ENCODE measurements around the gene LHFPL2. TPM values are rescaled to one million over a fixed set of nuclear protein-coding genes. Genes with fewer than 3 reads are reported as not detected.

LHFPL2 gene
- total and polyA plus RNA-seq, 2 experiments from 2014 or later: 10.6 to 50.8 TPM

- H3K27me3 Mint-ChIP-seq (ENCODE audit: insufficient read depth, low read depth, poor library complexity): peaks cover 3% of the 10 kb centered on the region
- H2AFZ ChIP-seq: no peak overlapping the region
- no peaks in the 10 kb centered on the region for H3K4me1 ChIP-seq (ENCODE audit: insufficient read depth)
- no peaks in the 10 kb centered on the region for H3K9me2 ChIP-seq (ENCODE audit: insufficient read depth)
- peaks cover 6% of the 10 kb centered on the region; the same call in 2 of the 3 replicates for H3K36me3 Mint-ChIP-seq (ENCODE audit: low read depth)
- no peaks in the 10 kb centered on the region for H3K36me3 ChIP-seq (ENCODE audit: insufficient read depth)
- no peak overlapping the region for H3K27ac Mint-ChIP-seq
- no peaks in the 10 kb centered on the region for H3F3A ChIP-seq (replicated peaks; ENCODE audit: low read depth)
- DNase-seq (ENCODE audit: low spot score): no peak
- TF ChIP-seq ZNF114 (CRISPR knock-in tag; IDR thresholded peaks at IDR 0.05): no peak
- TF ChIP-seq EZH2phosphoT487 (IDR thresholded peaks at IDR 0.05; ENCODE audit: unreplicated experiment): no peak
- no peak for TF ChIP-seq ZNF462 (CRISPR knock-in tag; IDR thresholded peaks at IDR 0.05)
- no peak for TF ChIP-seq ETS1 (IDR thresholded peaks at IDR 0.05)
- TF ChIP-seq NANOG (IDR thresholded peaks at IDR 0.05; ENCODE audit: borderline replicate concordance): no peak
- no peak for TF ChIP-seq CTCF (conservative IDR thresholded peaks at IDR 0.05; ENCODE audit: low read depth in 2 of 2)
- no peak for TF ChIP-seq STAT1 (IDR thresholded peaks at IDR 0.05; ENCODE audit: unreplicated experiment)
- no peak for TF ChIP-seq POLR2AphosphoS5 (IDR thresholded peaks at IDR 0.05; ENCODE audit: low read depth)
- no peak for TF ChIP-seq ZNF331 (CRISPR knock-in tag; IDR thresholded peaks at IDR 0.05; ENCODE audit: low read depth)
- no peak for TF ChIP-seq REST (IDR thresholded peaks at IDR 0.05; ENCODE audit: unreplicated experiment)
- TF ChIP-seq EZH2 (IDR thresholded peaks at IDR 0.05; ENCODE audit: low read depth, unreplicated experiment): no peak
- no peak for TF ChIP-seq CREB1 (CRISPR knock-in tag; IDR thresholded peaks at IDR 0.05; ENCODE audit: low read depth)
- no peak for TF ChIP-seq JUNB (IDR thresholded peaks at IDR 0.05; ENCODE audit: unreplicated experiment)
- H3K4me1 Mint-ChIP-seq: no peaks in the 10 kb centered on the region
- no peak overlapping the region for H3K4me2 ChIP-seq
- H4K20me1 ChIP-seq (replicated peaks; ENCODE audit: insufficient read depth): no peaks in the 10 kb centered on the region
- H3K9me3 Mint-ChIP-seq: peaks cover 24% of the 10 kb centered on the region
- no peak overlapping the region for H3K4me3 Mint-ChIP-seq
- no peaks in the 10 kb centered on the region for H3K27me3 ChIP-seq (ENCODE audit: insufficient read depth)
- H3K27ac ChIP-seq (ENCODE audit: low read depth): no peak overlapping the region
- no peaks in the 10 kb centered on the region for H3K79me2 ChIP-seq (replicated peaks; ENCODE audit: insufficient read depth)
- no peak overlapping the region for H3K4me3 ChIP-seq
- no peak for ATAC-seq
These were observed 31.3 kb upstream of the LHFPL2 start for GRCh38 chr5:78679905-78680304.
